Activated T-cell treated with anti-CD3 and anti-CD28 coated beads, Interleukin-2, amount 50 U/mL, for 24 hours (primary cell): ENCODE measurements around the gene ALDH1A2.
"Not testable (repeated sequence)": the region's sequence is repeated elsewhere in the genome, so short reads cannot be mapped to it uniquely, and the experiment has no call there.

Experiments used
- DNase-seq: peaks from one replicate; pipeline ENCODE4 v3.0.0-alpha.2; 2020
- H3K27ac Mint-ChIP-seq: 2 replicates; pipeline ENCODE4 v1.8.0; 2020; ENCODE audit warnings: mild to moderate bottlenecking, mixed read lengths
- H3K27me3 Mint-ChIP-seq: 2 replicates; pipeline ENCODE4 v1.8.0; 2020; ENCODE audit warnings: mixed read lengths
- H3K36me3 Mint-ChIP-seq: 2 replicates; pipeline ENCODE4 v1.8.0; 2020; ENCODE audit warnings: low read depth, mixed read lengths
- H3K4me1 Mint-ChIP-seq: 2 replicates; pipeline ENCODE4 v1.8.0; 2020; ENCODE audit warnings: low read depth, mixed read lengths
- H3K4me3 Mint-ChIP-seq: 2 replicates; pipeline ENCODE4 v1.8.0; 2020; ENCODE audit warnings: mild to moderate bottlenecking, moderate library complexity, mixed read lengths
- H3K9me3 Mint-ChIP-seq: 2 replicates; pipeline ENCODE4 v1.8.0; 2020; ENCODE audit warnings: mixed read lengths

ALDH1A2 gene

DNA sequence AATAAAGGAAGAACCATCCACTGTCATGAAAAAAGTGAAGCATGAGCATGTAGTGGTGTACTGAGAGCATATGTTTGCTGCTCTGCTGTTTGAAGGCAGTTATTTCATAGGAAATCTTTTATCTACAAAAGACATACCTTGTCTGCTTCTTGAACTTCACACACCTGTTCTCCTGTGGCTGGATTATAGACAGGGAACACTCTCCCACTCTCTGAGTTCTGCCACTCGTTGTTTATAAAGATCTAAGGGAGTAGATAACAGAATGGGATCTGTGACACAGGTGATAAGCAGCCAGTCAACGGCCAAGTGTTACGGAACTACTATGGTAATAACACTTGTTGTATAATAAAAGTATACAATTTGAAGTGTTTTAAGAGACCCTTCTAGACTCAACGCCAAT lies 51.5 kb downstream of the ALDH1A2 start:
- H3K27me3 Mint-ChIP-seq, result peaks cover 54% of the 10 kb centered on the region
- H3K27ac Mint-ChIP-seq, result no peak overlapping the region
- no peaks in the 10 kb centered on the region for H3K4me1 Mint-ChIP-seq
- no peak for DNase-seq
- no peaks in the 10 kb centered on the region for H3K36me3 Mint-ChIP-seq
- no peak overlapping the region for H3K4me3 Mint-ChIP-seq
- no peaks in the 10 kb centered on the region for H3K9me3 Mint-ChIP-seq

GRCh38 chr15:58010983-58011382 lies 54.5 kb downstream of the ALDH1A2 start:
- Mint-ChIP-seq H3K9me3 (peaks cover 4% of the 10 kb centered on the region), H3K4me1 (no peaks in the 10 kb centered on the region), H3K27ac (no peak overlapping the region), H3K36me3 (no peaks in the 10 kb centered on the region), H3K27me3 (peaks cover 50% of the 10 kb centered on the region), H3K4me3 (no peak overlapping the region)
- DNase-seq, result no peak

DNA sequence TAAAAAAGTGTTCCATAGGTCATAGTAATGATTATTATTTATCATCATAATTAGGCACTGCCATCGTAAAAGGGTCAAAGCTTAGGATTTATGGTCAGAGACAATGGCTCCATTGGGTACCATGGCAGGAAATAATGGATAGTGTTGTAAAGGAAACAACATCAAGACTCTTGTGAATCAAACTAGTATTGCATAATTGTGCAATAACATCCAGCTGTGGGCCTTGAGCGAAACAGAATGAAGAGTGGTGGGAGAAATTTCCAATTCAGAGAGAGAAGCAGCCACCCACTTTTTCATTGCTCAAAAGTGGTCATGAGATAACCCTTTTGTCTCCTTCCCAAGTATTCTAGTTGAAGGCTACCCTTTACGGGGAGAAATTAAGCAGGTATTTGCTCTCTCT lies 61.7 kb downstream of the ALDH1A2 start:
- DNase-seq, result no peak
- Mint-ChIP-seq H3K4me1 (no peaks in the 10 kb centered on the region), H3K27ac (no peak overlapping the region), H3K27me3 (peaks cover 43% of the 10 kb centered on the region), H3K36me3 (no peaks in the 10 kb centered on the region), H3K4me3 (no peak overlapping the region), H3K9me3 (peaks cover 4% of the 10 kb centered on the region)

DNA sequence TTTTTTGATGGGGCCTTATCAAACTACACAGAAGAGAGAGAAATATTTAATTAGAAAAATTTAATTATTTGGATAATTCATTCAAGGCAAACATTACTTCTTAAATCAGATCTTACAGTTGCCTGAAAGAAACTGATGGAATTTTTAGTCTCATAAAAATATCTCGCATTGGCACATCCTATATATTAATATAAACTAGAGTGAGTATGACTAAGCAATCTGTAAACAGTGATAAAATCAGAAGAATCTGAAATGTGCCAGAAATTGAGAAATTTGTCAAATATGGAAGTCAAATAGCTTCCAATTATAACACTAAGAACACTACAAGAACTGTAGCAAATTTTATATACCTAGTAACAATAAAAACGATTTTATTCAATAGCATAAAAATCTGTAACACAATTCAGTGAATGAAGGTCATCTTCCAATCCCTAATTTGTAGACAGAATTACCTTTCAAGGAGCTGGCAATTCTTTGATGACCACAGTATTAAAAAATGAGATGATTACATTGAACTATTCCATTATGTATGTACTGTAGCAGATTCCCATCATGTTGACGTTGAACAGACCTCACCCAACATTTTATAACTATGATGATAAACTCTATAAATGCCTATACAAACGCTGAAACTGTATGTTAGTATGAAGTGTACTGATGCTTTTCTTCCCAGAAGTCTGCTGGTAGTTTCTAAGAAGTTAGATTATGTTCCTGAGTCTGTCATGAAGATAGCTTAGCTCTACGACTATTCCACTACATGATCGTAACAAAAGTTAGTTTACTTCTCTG lies 63.0 kb downstream of the ALDH1A2 start:
- peaks cover 52% of the 10 kb centered on the region for H3K27me3 Mint-ChIP-seq
- no peak overlapping the region for H3K4me3 Mint-ChIP-seq
- no peak for DNase-seq
- H3K9me3 Mint-ChIP-seq, result peaks cover 4% of the 10 kb centered on the region
- no peaks in the 10 kb centered on the region for H3K4me1 Mint-ChIP-seq
- no peak overlapping the region for H3K27ac Mint-ChIP-seq
- H3K36me3 Mint-ChIP-seq, result no peaks in the 10 kb centered on the region

DNA sequence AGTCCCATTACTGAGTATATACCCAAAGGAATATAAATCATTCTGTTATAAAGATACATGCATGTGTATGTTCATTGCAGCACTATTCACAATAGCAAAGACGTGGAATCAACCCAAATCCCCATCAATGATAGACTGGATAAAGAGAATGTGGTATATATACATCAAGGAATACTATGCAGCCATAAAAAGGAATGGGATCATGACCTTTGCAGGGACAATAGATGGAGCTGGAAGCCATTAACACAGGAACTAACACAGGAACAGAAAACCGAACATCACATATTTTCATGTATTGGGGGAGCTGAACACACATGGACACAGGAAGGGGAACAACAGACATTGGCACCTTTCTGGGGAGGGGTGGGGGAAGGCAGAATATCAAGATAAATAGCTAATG lies 65.8 kb downstream of the ALDH1A2 start:
- not testable (repeated sequence) for H3K4me3 Mint-ChIP-seq, H3K27ac Mint-ChIP-seq, H3K36me3 Mint-ChIP-seq, H3K9me3 Mint-ChIP-seq, H3K4me1 Mint-ChIP-seq, DNase-seq
- H3K27me3 Mint-ChIP-seq, result peaks cover 64% of the 10 kb centered on the region

DNA sequence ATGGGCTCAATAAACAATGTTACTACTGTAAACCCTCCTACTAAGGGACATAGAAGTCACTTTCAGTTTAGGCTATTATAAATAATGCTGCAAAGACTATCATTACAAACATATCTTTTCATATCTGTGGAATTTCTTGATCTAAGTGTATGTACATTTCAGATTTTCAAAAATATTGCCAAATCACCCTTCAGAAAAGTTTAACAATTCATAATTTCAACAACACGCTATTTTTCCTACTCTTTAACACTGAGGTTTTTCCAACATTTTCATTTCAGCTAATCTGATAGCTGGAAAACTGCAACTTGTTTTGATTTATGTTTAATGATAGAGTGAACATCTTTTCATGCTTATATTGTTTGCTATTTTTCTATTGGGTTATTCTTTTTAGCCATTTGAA lies 69.0 kb downstream of the ALDH1A2 start:
- no peak overlapping the region for H3K27ac Mint-ChIP-seq
- no peaks in the 10 kb centered on the region for H3K36me3 Mint-ChIP-seq
- H3K4me3 Mint-ChIP-seq, result no peak overlapping the region
- no peak for DNase-seq
- H3K4me1 Mint-ChIP-seq, result no peaks in the 10 kb centered on the region
- H3K27me3 Mint-ChIP-seq, result peaks cover 70% of the 10 kb centered on the region
- no peaks in the 10 kb centered on the region for H3K9me3 Mint-ChIP-seq

- H3K27me3 Mint-ChIP-seq, result peaks cover 57% of the 10 kb centered on the region
- no peaks in the 10 kb centered on the region for H3K36me3 Mint-ChIP-seq
- DNase-seq, result no peak
- no peaks in the 10 kb centered on the region for H3K4me1 Mint-ChIP-seq
- H3K27ac Mint-ChIP-seq, result no peak overlapping the region
- no peaks in the 10 kb centered on the region for H3K9me3 Mint-ChIP-seq
- H3K4me3 Mint-ChIP-seq, result no peak overlapping the region
These were observed 71.1 kb downstream of the ALDH1A2 start for GRCh38 chr15:57994221-57995049.

DNA sequence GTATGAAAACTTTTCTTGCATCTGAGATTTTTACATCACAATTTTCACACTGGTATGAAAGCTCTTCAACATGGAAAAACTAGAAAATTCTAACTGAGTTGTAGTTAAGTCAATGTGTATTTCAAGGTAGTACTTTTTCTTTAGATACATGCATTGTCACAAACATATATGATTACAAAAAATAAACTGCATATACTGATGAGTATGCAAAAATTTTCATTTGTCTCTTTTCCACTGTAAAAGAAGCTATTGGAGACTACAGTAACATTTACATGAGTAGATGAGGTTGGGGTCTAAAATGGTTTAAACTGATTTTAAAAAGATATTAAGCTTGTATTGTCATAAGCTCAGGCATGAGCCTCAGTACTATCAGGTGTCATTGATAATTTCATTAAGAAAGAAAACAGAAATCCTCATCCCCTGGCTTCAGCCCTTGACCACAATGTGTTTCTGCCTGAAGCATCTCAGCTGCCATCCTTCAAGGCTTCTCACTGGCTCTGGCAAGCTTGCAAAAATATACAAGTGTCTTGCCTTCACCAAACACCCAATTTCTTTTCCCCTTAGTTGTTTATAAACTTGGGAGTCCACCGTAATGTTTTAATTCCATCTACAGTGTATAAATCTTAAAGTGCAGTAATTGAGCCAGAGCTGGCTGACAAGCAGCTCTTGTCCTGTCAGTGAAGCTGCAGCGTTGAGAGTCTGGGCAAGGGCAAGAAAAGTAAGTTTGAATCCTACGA lies 71.9 kb downstream of the ALDH1A2 start:
- Mint-ChIP-seq H3K4me1 (no peaks in the 10 kb centered on the region), H3K27ac (no peak overlapping the region), H3K9me3 (no peaks in the 10 kb centered on the region), H3K4me3 (no peak overlapping the region), H3K27me3 (peaks cover 48% of the 10 kb centered on the region), H3K36me3 (no peaks in the 10 kb centered on the region)
- no peak for DNase-seq

- H3K9me3 Mint-ChIP-seq, result no peaks in the 10 kb centered on the region
- no peaks in the 10 kb centered on the region for H3K4me1 Mint-ChIP-seq
- H3K36me3 Mint-ChIP-seq, result no peaks in the 10 kb centered on the region
- H3K27ac Mint-ChIP-seq, result no peak overlapping the region
- H3K27me3 Mint-ChIP-seq, result peaks cover 42% of the 10 kb centered on the region
- DNase-seq, result no peak
- no peak overlapping the region for H3K4me3 Mint-ChIP-seq
These were observed 72.7 kb downstream of the ALDH1A2 start for GRCh38 chr15:57992761-57993355.

DNA sequence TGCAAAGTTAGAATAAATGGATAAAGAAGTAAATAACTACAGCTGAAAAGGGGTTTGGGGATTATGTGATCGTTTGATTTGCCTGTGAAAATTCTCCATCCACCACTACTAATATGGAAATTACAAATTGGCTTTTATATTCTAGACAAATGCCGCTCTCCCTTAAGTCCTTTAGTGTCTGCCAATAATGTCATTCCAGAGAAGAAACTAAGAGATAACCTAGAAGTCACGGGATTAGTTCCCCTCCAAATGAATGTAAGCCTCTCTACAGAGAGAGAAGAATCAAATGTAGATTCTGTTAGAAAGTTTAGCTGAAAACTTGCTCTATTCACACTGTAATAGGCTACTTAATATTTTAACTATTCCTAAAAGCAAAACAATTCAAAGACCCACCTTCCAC lies 92.0 kb downstream of the ALDH1A2 start:
- H3K36me3 Mint-ChIP-seq, result no peaks in the 10 kb centered on the region
- H3K9me3 Mint-ChIP-seq, result no peaks in the 10 kb centered on the region
- H3K4me3 Mint-ChIP-seq, result no peak overlapping the region
- H3K27ac Mint-ChIP-seq, result no peak overlapping the region
- no peaks in the 10 kb centered on the region for H3K4me1 Mint-ChIP-seq
- no peak for DNase-seq
- peaks cover 10% of the 10 kb centered on the region for H3K27me3 Mint-ChIP-seq

GRCh38 chr15:57972864-57973263 lies 92.6 kb downstream of the ALDH1A2 start:
- peaks cover 10% of the 10 kb centered on the region for H3K27me3 Mint-ChIP-seq

DNA sequence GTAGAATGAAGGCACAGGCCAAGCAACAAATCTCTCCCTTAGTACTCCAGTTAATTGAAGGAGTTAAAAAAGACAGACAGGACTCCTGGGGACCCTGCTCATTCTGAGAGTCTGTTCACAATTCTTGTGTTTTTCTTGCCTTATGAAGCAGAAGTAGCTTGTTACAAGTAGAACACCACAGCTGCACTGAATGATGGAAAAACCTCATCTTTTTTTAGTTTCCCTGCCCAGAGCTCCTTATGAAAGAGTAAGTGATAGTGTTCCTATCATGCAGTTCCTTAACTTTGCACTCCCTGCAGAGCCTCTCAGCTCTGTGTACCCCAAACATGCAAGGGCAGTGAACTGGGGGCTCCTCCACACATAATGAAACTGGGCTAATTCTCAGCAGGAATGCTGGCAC lies 95.5 kb downstream of the ALDH1A2 start:
- Mint-ChIP-seq H3K27ac (no peak overlapping the region), H3K4me3 (no peak overlapping the region), H3K27me3 (no peaks in the 10 kb centered on the region), H3K9me3 (no peaks in the 10 kb centered on the region), H3K36me3 (no peaks in the 10 kb centered on the region), H3K4me1 (no peaks in the 10 kb centered on the region)
- DNase-seq, result no peak

More at GRCh38 chr15:57972864-57973263, 92.6 kb downstream of the ALDH1A2 start:
- Mint-ChIP-seq H3K27ac (no peak overlapping the region), H3K36me3 (no peaks in the 10 kb centered on the region), H3K9me3 (no peaks in the 10 kb centered on the region), H3K4me3 (no peak overlapping the region), H3K4me1 (no peaks in the 10 kb centered on the region)
- no peak for DNase-seq

DNA sequence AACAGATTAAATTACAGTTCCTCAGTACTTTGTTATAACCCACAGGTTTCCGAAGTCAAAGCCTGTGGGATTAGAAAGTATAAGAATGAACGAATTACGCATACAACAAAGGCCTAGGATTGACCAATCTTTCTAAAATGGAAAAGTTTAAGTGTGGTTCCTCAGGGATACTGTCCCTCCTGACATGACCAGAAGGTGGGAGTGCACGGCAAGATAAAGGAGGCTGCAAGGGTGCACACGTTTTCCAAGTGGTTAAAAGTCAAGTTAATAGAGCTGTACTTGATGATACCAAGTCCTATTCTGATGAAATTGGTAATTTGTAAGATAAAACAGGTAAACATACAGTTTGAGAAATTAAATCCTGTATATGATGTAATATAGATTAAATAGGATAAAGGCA lies 96.2 kb downstream of the ALDH1A2 start:
- no peaks in the 10 kb centered on the region for H3K4me1 Mint-ChIP-seq
- H3K9me3 Mint-ChIP-seq, result no peaks in the 10 kb centered on the region
- no peak overlapping the region for H3K4me3 Mint-ChIP-seq
- no peak overlapping the region for H3K27ac Mint-ChIP-seq
- no peak for DNase-seq
- no peaks in the 10 kb centered on the region for H3K36me3 Mint-ChIP-seq
- H3K27me3 Mint-ChIP-seq, result no peaks in the 10 kb centered on the region

GRCh38 chr15:57962887-57963286 lies 102.6 kb downstream of the ALDH1A2 start:
- Mint-ChIP-seq H3K27me3 (peaks cover 8% of the 10 kb centered on the region), H3K36me3 (no peaks in the 10 kb centered on the region), H3K4me1 (no peaks in the 10 kb centered on the region), H3K9me3 (no peaks in the 10 kb centered on the region), H3K4me3 (no peak overlapping the region), H3K27ac (no peak overlapping the region)
- DNase-seq, result no peak
